ENCODE data around the gene ANLN.

DNA sequence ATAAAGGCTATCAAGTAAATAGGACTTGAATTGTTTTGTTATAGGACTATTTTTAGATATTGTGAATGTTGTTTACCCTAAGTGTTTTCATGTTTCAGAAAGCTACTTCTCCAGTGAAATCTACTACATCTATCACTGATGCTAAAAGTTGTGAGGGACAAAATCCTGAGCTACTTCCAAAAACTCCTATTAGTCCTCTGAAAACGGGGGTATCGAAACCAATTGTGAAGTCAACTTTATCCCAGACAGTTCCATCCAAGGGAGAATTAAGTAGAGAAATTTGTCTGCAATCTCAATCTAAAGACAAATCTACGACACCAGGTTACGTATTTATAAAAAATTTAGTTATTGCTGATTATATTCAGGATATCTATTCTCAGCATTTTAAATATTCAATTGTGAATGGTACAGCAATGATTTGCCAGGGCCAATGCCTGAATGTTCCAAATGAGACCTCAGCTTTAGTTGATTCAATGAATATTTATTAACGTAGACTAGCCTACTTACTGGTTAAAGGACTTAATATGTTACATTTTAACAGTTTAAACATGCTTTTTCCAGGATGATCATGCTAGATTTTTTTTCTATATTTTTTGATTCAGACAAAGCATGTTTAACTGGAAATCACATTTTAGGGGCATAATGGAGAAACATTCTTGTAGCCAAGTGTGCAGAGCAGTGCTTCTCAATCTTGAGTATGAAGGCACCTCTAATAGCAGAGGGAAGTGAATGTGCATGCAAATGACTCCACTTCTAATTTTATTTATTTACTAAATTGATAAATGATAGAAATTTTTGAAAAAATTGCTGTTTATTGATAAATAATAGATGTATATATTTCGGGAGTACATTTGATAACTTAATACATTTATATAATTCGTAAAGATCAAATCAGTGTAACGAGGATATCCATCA lies 18.2 kb downstream of the ANLN start:
- TF ChIP-seq CTCF (conservative IDR thresholded peaks at IDR 0.05; ENCODE audit: low read length) (no peak), EZH2phosphoT487 (IDR thresholded peaks at IDR 0.05; ENCODE audit: borderline replicate concordance) (no peak)

Data from Loucy (cell line).